ENCODE measurements around the gene HMOX2. TPM values are rescaled to one million over a fixed set of nuclear protein-coding genes. Genes with fewer than 3 reads are reported as not detected.

The HMOX2 gene
- total RNA-seq, 1 donor from 2014 or later, result 28.8 TPM

Small RNAs within 50 kb of the gene (small RNA-seq; reads per million reads assigned to genes)
- not detected for gene AC012676.2 (ENCODE audit: low replicate concordance)

Other genes with a start within 250 kb of the HMOX2 start
- 27.8 TPM for gene SRL, start 234.3 kb upstream of the HMOX2 start, total RNA-seq
- 9.3 TPM for gene TFAP4, start 203.4 kb upstream of the HMOX2 start, total RNA-seq
- 4.4 TPM for gene GLIS2, start 160.3 kb upstream of the HMOX2 start, total RNA-seq
- 16.5 TPM for gene PAM16, start 125.1 kb upstream of the HMOX2 start, total RNA-seq
- 20.6 TPM for gene VASN, start 104.5 kb upstream of the HMOX2 start, total RNA-seq
- gene CORO7, start 59.8 kb upstream of the HMOX2 start, total RNA-seq, result 10.9 TPM
- 31.3 TPM for gene DNAJA3, start 50.5 kb upstream of the HMOX2 start, total RNA-seq
- gene NMRAL1, start 1.8 kb upstream of the HMOX2 start, total RNA-seq, result 24.1 TPM
- gene CDIP1, start 62.4 kb downstream of the HMOX2 start, total RNA-seq, result 6.6 TPM
- 0.30 TPM for gene C16orf96, start 79.9 kb downstream of the HMOX2 start, total RNA-seq
- gene UBALD1, start 138.5 kb downstream of the HMOX2 start, total RNA-seq, result 4.7 TPM
- 21.6 TPM for gene MGRN1, start 148.4 kb downstream of the HMOX2 start, total RNA-seq
- gene NUDT16L1, start 217.2 kb downstream of the HMOX2 start, total RNA-seq, result 19.9 TPM

Data from skin of body (tissue), 2 donors.